ENCODE results near the gene NOD2. TPM values are rescaled to one million over a fixed set of nuclear protein-coding genes. Genes with fewer than 3 reads are reported as not detected.

The NOD2 gene
- total RNA-seq, 1 experiment from 2014 or later = 5.4 TPM

DNA sequence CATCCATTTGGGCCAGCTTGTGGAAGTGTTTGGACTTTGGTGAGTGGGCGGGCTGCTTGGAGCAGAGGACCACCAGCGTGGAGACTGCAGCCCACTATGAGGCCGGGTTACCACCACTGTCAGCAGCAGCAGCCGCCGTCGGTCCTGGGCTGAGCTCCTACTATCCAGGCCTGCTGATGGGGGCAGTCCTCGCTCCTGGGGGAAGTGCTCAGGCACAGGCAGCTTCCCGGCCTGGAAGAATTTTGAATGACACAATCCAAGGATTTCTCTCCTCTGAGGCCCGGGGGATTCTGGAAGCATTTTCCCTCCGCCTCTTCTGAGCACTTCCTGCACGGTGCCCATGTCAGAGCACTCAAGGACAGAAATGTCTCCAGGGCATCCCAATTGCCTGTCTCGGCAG, 5.3 kb upstream of the NOD2 start:
- no peak overlapping the region for H3K9ac ChIP-seq (ENCODE audit: low read length)
- DNase-seq (ENCODE audit: low read depth, low spot score) = no peak
- no peak overlapping the region for H3K4me2 ChIP-seq (ENCODE audit: low read length)
- no peaks in the 10 kb centered on the region for H3K36me3 ChIP-seq (ENCODE audit: control insufficient read depth in 1 of 2, insufficient read depth in 2 of 2, low read length in 2 of 2)
- peaks cover 0 to 5% of the 10 kb centered on the region in 2 experiments; a peak in 2 of 4 replicates for H3K4me1 ChIP-seq (ENCODE audit: control insufficient read depth in 1 of 2, insufficient read depth in 2 of 2, low read length in 2 of 2)
- ATAC-seq = no peak
- no peak overlapping the region for H3K4me3 ChIP-seq (replicated peaks in 1 of 2; ENCODE audit: low read depth in 1 of 2, low read length in 2 of 2)
- ChIA-PET CTCF (no interaction called here), POLR2A (no interaction called here), RAD21 (ENCODE audit: low non-redundant PET in 1 of 2, low total read pairs in 2 of 2, uncharacterized antibody in 2 of 2, unreplicated experiment in 2 of 2) (no interaction called here)
- BruUV-seq (replicated peaks) = no TSS peak
- intact Hi-C loops (cut with micrococcal nuclease) = no loop called here
- no peaks in the 10 kb centered on the region for H4K20me1 ChIP-seq (ENCODE audit: insufficient read depth)
- no peaks in the 10 kb centered on the region for H3K27me3 ChIP-seq (ENCODE audit: insufficient read depth, low read length)
- TF ChIP-seq SIN3A (IDR thresholded peaks at IDR 0.05; ENCODE audit: low read depth) (no peak), YY1 (IDR thresholded peaks at IDR 0.05; ENCODE audit: extremely low read depth, insufficient replicate concordance, low read depth, low read length) (no peak), ZFX (IDR thresholded peaks at IDR 0.05) (no peak), RAD21 (IDR thresholded peaks at IDR 0.05; ENCODE audit: low read depth) (no peak), SRF (IDR thresholded peaks at IDR 0.05; ENCODE audit: low read depth) (no peak), TCF7L2 (IDR thresholded peaks at IDR 0.05; ENCODE audit: borderline replicate concordance, extremely low read depth, insufficient read depth, insufficient read length) (no peak), POLR2A (IDR thresholded peaks at IDR 0.05; ENCODE audit: borderline replicate concordance, extremely low read depth, insufficient read depth, insufficient read length) (no peak), CBX3 (IDR thresholded peaks at IDR 0.05; ENCODE audit: low read depth) (no peak)
- H3K9me2 ChIP-seq (ENCODE audit: insufficient read depth) = no peaks in the 10 kb centered on the region
- H2AFZ ChIP-seq (ENCODE audit: low read depth, low read length, poor library complexity, severe bottlenecking) = no peak overlapping the region
- H3K79me2 ChIP-seq (ENCODE audit: insufficient read depth, low read length) = no peaks in the 10 kb centered on the region
- H3K9me3 ChIP-seq (ENCODE audit: control insufficient read depth in 1 of 2, insufficient read depth in 1 of 2, low read depth in 1 of 2, low read length in 2 of 2) = no peaks in the 10 kb centered on the region
- H3K27ac ChIP-seq (ENCODE audit: low read depth, low read length) = no peak overlapping the region

DNA sequence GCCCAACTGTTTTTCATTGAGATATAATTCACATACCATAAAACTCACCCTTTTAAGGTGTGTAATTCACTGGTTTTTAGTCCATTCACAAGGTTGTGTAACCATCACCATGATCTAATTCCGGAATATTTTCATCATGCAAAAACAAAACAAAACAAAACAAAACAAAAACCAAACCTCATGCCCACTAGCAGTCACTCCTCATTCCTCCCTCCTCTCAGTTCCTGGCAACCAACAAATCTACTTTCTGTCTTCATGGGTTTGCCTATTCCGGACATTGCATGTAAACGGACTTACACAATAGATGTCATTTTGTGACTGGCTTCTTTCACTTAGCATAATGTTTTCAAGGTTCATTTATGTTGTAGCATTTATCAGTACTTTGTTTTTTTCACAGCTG, 4.5 kb upstream of the NOD2 start:
- Histone ChIP-seq H3K36me3 (ENCODE audit: control insufficient read depth in 1 of 2, insufficient read depth in 2 of 2, low read length in 2 of 2) (no peaks in the 10 kb centered on the region), H3K9me3 (ENCODE audit: control insufficient read depth in 1 of 2, insufficient read depth in 1 of 2, low read depth in 1 of 2, low read length in 2 of 2) (no peaks in the 10 kb centered on the region), H2AFZ (ENCODE audit: low read depth, low read length, poor library complexity, severe bottlenecking) (no peak overlapping the region), H3K9ac (ENCODE audit: low read length) (no peak overlapping the region), H3K79me2 (ENCODE audit: insufficient read depth, low read length) (no peaks in the 10 kb centered on the region), H3K4me2 (ENCODE audit: low read length) (no peak overlapping the region), H3K9me2 (ENCODE audit: insufficient read depth) (no peaks in the 10 kb centered on the region), H3K4me3 (replicated peaks in 1 of 2; ENCODE audit: low read depth in 1 of 2, low read length in 2 of 2) (no peak overlapping the region), H3K4me1 (ENCODE audit: control insufficient read depth in 1 of 2, insufficient read depth in 2 of 2, low read length in 2 of 2) (peaks cover 2 to 9% of the 10 kb centered on the region in 2 experiments; a peak in 2 of 4 replicates), H3K27me3 (ENCODE audit: insufficient read depth, low read length) (no peaks in the 10 kb centered on the region), H4K20me1 (ENCODE audit: insufficient read depth) (no peaks in the 10 kb centered on the region), H3K27ac (ENCODE audit: low read depth, low read length) (no peak overlapping the region)
- intact Hi-C loops (cut with micrococcal nuclease) = no loop called here
- TF ChIP-seq EZH2phosphoT487 (IDR thresholded peaks at IDR 0.05; ENCODE audit: borderline replicate concordance) = no peak
- no peak for TF ChIP-seq POLR2A (IDR thresholded peaks at IDR 0.05; ENCODE audit: borderline replicate concordance, extremely low read depth, insufficient read depth, insufficient read length)
- no peak for TF ChIP-seq TCF7L2 (IDR thresholded peaks at IDR 0.05; ENCODE audit: borderline replicate concordance, extremely low read depth, insufficient read depth, insufficient read length)
- no peak for TF ChIP-seq JUND (IDR thresholded peaks at IDR 0.05)
- TF ChIP-seq, protein P1, sequence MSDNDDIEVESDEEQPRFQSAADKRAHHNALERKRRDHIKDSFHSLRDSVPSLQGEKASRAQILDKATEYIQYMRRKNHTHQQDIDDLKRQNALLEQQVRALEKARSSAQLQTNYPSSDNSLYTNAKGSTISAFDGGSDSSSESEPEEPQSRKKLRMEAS (IDR thresholded peaks at IDR 0.05) = no peak
- no TSS peak for BruUV-seq (replicated peaks)
- no peak for DNase-seq (ENCODE audit: low read depth, low spot score)
- ChIA-PET RAD21 (ENCODE audit: low non-redundant PET in 1 of 2, low total read pairs in 2 of 2, uncharacterized antibody in 2 of 2, unreplicated experiment in 2 of 2) (no interaction called here), CTCF (no interaction called here), POLR2A (no interaction called here)
- no peak for ATAC-seq
